ENCODE data around the gene CDKAL1. TPM values are rescaled to one million over a fixed set of nuclear protein-coding genes. Genes with fewer than 3 reads are reported as not detected.

The CDKAL1 gene
- total RNA-seq, 1 donor from 2014 or later: 24.8 TPM

DNA sequence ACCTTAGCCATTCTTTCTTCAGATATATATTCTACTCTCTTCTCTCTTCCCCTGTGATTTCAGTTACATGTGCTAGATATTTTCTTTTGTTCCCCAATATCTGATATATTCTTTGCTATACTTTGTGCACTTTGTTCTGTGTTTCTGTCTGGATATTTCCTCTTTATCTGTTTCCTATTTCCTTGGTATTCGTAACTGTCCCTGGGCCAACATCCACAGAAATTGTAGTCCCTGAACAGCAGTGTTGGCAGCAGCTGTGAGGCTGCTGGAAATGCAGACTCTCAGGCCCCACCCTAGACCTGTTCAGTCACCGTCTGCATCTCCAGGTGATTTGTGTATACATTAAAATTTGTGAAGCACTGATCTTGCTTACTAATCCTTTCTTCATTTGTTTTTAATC is 536.4 kb downstream of the CDKAL1 start:
- Mint-ChIP-seq H3K4me3 (ENCODE audit: unreplicated experiment) (no peak overlapping the region), H3K9me3 (ENCODE audit: unreplicated experiment) (no peaks in the 10 kb centered on the region), H3K36me3 (ENCODE audit: unreplicated experiment) (no peaks in the 10 kb centered on the region), H3K27me3 (ENCODE audit: unreplicated experiment) (no peaks in the 10 kb centered on the region), H3K27ac (ENCODE audit: unreplicated experiment) (no peak overlapping the region), H3K4me1 (ENCODE audit: low read depth, unreplicated experiment) (peaks cover 12% of the 10 kb centered on the region)
- no peak for DNase-seq
- TF ChIP-seq, protein P1, sequence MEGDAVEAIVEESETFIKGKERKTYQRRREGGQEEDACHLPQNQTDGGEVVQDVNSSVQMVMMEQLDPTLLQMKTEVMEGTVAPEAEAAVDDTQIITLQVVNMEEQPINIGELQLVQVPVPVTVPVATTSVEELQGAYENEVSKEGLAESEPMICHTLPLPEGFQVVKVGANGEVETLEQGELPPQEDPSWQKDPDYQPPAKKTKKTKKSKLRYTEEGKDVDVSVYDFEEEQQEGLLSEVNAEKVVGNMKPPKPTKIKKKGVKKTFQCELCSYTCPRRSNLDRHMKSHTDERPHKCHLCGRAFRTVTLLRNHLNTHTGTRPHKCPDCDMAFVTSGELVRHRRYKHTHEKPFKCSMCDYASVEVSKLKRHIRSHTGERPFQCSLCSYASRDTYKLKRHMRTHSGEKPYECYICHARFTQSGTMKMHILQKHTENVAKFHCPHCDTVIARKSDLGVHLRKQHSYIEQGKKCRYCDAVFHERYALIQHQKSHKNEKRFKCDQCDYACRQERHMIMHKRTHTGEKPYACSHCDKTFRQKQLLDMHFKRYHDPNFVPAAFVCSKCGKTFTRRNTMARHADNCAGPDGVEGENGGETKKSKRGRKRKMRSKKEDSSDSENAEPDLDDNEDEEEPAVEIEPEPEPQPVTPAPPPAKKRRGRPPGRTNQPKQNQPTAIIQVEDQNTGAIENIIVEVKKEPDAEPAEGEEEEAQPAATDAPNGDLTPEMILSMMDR (IDR thresholded peaks at IDR 0.05; ENCODE audit: partially characterized antibody, unreplicated experiment): no peak

DNA sequence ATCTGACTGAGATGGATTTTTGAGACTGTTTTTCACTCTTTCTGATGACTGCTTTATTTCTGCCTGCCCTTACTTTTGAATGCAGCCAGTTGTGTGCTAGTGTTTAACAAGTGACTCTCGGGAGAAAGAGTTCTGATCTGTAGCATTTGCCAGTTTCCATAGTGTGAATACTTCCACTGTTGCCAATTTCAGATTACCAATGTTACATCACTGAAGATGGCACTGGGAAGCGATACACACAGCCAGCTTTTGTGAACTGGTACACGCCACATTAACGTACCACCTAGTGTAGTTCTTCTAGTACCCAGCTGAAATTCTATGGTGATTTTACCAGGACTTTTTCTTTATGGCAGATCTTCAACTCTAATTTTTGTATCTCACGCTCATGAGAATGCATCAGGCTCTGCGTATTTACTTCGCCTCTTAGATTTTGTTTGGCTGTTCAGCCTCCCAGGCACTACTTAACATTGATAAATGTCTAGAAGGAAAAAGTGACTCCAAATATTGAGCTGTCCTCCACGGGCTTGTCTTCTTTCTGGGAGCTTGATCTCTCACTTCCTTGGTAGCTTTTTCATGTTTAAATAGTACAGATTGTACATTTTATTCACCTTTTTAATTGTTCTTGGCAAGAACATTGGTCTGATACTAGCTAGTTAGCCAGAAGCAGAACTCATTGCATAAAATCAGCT is 537.7 kb downstream of the CDKAL1 start:
- no peaks in the 10 kb centered on the region for H3K9me3 Mint-ChIP-seq (ENCODE audit: unreplicated experiment)
- H3K27ac Mint-ChIP-seq (ENCODE audit: unreplicated experiment): no peak overlapping the region
- no peaks in the 10 kb centered on the region for H3K36me3 Mint-ChIP-seq (ENCODE audit: unreplicated experiment)
- TF ChIP-seq, protein P1 (IDR thresholded peaks at IDR 0.05; ENCODE audit: partially characterized antibody, unreplicated experiment): no peak
- H3K27me3 Mint-ChIP-seq (ENCODE audit: unreplicated experiment): no peaks in the 10 kb centered on the region
- H3K4me1 Mint-ChIP-seq (ENCODE audit: low read depth, unreplicated experiment): peaks cover 12% of the 10 kb centered on the region
- no peak overlapping the region for H3K4me3 Mint-ChIP-seq (ENCODE audit: unreplicated experiment)
- DNase-seq: no peak

DNA sequence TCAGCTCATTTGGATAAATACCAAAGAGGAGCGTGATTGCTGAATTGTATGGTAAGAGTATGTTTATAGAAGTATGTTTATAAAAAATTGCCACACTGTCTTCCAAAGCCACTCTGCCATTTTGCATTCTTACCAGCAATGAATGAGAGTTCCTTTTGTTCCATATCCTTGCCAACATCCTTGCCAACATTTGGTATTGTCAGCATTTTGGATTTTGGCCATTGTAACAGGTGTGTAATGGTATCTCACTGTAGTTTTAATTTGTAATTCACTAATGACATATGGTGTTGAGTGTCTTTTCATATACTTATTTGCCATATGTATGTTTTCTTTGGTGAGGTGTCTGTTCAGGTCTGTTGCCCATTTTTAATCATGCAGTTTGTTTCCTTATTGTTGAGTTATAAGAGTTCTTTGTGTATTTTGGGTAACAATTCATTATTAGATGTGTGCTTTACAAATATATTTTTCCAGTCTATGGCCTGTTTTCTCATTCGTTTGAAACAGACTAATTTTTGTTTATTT is 539.1 kb downstream of the CDKAL1 start:
- no peak overlapping the region for H3K27ac Mint-ChIP-seq (ENCODE audit: unreplicated experiment)
- no peak for DNase-seq
- no peaks in the 10 kb centered on the region for H3K36me3 Mint-ChIP-seq (ENCODE audit: unreplicated experiment)
- TF ChIP-seq, protein P1 (IDR thresholded peaks at IDR 0.05; ENCODE audit: partially characterized antibody, unreplicated experiment): no peak
- H3K9me3 Mint-ChIP-seq (ENCODE audit: unreplicated experiment): no peaks in the 10 kb centered on the region
- no peak overlapping the region for H3K4me3 Mint-ChIP-seq (ENCODE audit: unreplicated experiment)
- H3K4me1 Mint-ChIP-seq (ENCODE audit: low read depth, unreplicated experiment): peaks cover 12% of the 10 kb centered on the region
- H3K27me3 Mint-ChIP-seq (ENCODE audit: unreplicated experiment): no peaks in the 10 kb centered on the region

DNA sequence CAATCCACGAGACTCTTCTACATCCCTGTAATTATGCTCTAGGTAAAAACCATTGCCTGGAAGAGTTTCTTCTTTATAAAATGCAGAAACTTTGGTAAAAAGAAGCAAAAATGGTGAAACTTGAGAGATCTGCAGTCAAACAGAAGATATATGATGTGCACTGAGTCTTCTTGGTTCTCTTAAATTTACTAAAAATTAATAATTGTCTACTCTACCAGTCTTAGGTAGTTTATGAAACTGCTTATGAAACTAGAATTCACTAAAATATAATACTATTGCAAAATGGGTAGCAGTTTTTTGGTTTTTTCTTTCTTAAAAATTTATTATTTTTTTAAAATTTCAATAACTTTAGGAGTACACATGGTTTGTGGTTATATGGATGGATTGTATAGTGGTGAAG is 540.2 kb downstream of the CDKAL1 start:
- Mint-ChIP-seq H3K27me3 (ENCODE audit: unreplicated experiment) (no peaks in the 10 kb centered on the region), H3K4me1 (ENCODE audit: low read depth, unreplicated experiment) (peaks cover 12% of the 10 kb centered on the region), H3K27ac (ENCODE audit: unreplicated experiment) (no peak overlapping the region), H3K4me3 (ENCODE audit: unreplicated experiment) (no peak overlapping the region), H3K9me3 (ENCODE audit: unreplicated experiment) (no peaks in the 10 kb centered on the region), H3K36me3 (ENCODE audit: unreplicated experiment) (no peaks in the 10 kb centered on the region)
- no peak for DNase-seq
- TF ChIP-seq, protein P1 (IDR thresholded peaks at IDR 0.05; ENCODE audit: partially characterized antibody, unreplicated experiment): no peak

DNA sequence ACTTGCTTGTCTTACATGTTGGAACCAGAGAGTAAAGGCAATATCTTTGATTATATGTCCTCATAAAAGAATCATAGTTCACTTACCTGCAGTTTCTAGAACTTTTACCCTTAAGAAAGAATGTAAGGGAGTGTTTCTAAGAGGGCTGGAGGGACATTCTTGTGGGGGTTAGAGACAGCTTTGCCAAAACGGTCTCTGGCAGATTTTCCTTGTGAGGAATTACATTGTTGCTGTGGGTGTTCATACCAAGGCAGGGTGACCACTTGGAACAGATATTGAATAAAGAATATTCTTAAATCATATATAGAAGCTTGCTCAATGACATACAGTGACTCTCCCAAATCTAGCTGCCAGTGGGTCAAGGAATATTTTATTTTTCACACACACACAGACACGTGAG is 541.7 kb downstream of the CDKAL1 start:
- Mint-ChIP-seq H3K9me3 (ENCODE audit: unreplicated experiment) (no peaks in the 10 kb centered on the region), H3K36me3 (ENCODE audit: unreplicated experiment) (no peaks in the 10 kb centered on the region), H3K4me1 (ENCODE audit: low read depth, unreplicated experiment) (peaks cover 8% of the 10 kb centered on the region), H3K27ac (ENCODE audit: unreplicated experiment) (no peak overlapping the region), H3K4me3 (ENCODE audit: unreplicated experiment) (no peak overlapping the region), H3K27me3 (ENCODE audit: unreplicated experiment) (peaks cover 2% of the 10 kb centered on the region)
- DNase-seq: no peak
- TF ChIP-seq, protein P1 (IDR thresholded peaks at IDR 0.05; ENCODE audit: partially characterized antibody, unreplicated experiment): no peak

Data from glutamatergic neuron (in vitro differentiated cells).